CD14-positive monocyte (primary cell): ENCODE measurements around the gene PARP8. TPM values are rescaled to one million over a fixed set of nuclear protein-coding genes. Genes with fewer than 3 reads are reported as not detected.
A peak's percentile ranks its signal among the peaks of the same experiment; 100 is the strongest.

Source experiments
- DNase-seq, 3 donors: peaks; one replicate each; pipeline ENCODE4 v3.0.0-alpha.2; 2011 to 2022
- H2AFZ ChIP-seq: 2 replicates; pipeline ENCODE4 v1.6.0; 2012; ENCODE audit warnings: mild to moderate bottlenecking, low read depth, low read length, inconsistent platforms; ENCODE audit not compliant: insufficient read depth, poor library complexity, severe bottlenecking
- H3K27ac ChIP-seq, 2 donors: 1 replicate in 1 of 2; 2 replicates in 1 of 2; pipeline ENCODE4 v1.5.1; 2012 to 2013; ENCODE audit warnings: low read length in 2 of 2, control low read depth in 1 of 2, inconsistent platforms in 1 of 2, low read depth in 1 of 2, mild to moderate bottlenecking in 1 of 2
- H3K27me3 ChIP-seq, 2 donors: one replicate each; pipeline versions ENCODE4 v1.6.0 to v1.6.1; 2011 to 2013; ENCODE audit warnings: low read length in 2 of 2; ENCODE audit not compliant: control insufficient read depth in 2 of 2, insufficient read depth in 2 of 2
- H3K36me3 ChIP-seq, 2 donors: replicated peaks in 1 of 2; 1 replicate in 1 of 2; 2 replicates in 1 of 2; pipeline versions ENCODE4 v1.5.1 to v1.6.1; 2012 to 2013; ENCODE audit warnings: low read length in 2 of 2, control low read depth in 1 of 2, inconsistent platforms in 1 of 2, mild to moderate bottlenecking in 1 of 2; ENCODE audit not compliant: insufficient read depth in 2 of 2, control insufficient read depth in 1 of 2
- H3K4me1 ChIP-seq, 2 donors: 1 replicate in 1 of 2; 2 replicates in 1 of 2; pipeline versions ENCODE4 v1.5.1 to v1.6.1; 2012 to 2013; ENCODE audit warnings: low read length in 2 of 2, control low read depth in 1 of 2, inconsistent platforms in 1 of 2, mild to moderate bottlenecking in 1 of 2, moderate library complexity in 1 of 2; ENCODE audit not compliant: insufficient read depth in 2 of 2, control insufficient read depth in 1 of 2
- H3K4me2 ChIP-seq: replicated peaks from 2 replicates; pipeline ENCODE3; 2012; ENCODE audit warnings: low read length, moderate library complexity, mild to moderate bottlenecking; ENCODE audit not compliant: poor library complexity, severe bottlenecking; ENCODE audit errors: extremely low read depth
- H3K4me3 ChIP-seq, 3 experiments: fragments of 200-600 bp in 1 of 3; sonication (generic) in 1 of 3; replicated peaks in 1 of 3; 1 replicate in 2 of 3; 2 replicates in 1 of 3; pipeline ENCODE4 v1.5.1; 2011 to 2013; ENCODE audit warnings: low read length in 3 of 3, mild to moderate bottlenecking in 3 of 3, control low read depth in 2 of 3, low read depth in 2 of 3, inconsistent platforms in 1 of 3, moderate library complexity in 1 of 3
- H3K79me2 ChIP-seq: 2 replicates; pipeline ENCODE4 v1.6.0; 2012; ENCODE audit warnings: mild to moderate bottlenecking, control low read depth, inconsistent platforms, low read length, moderate library complexity; ENCODE audit not compliant: insufficient read depth
- H3K9ac ChIP-seq: 2 replicates; pipeline ENCODE4 v1.6.0; 2017; ENCODE audit warnings: low read length, mild to moderate bottlenecking; ENCODE audit not compliant: insufficient read depth, poor library complexity, severe bottlenecking
- H3K9me3 ChIP-seq, 2 donors: replicated peaks in 1 of 2; 1 replicate in 1 of 2; 2 replicates in 1 of 2; pipeline versions ENCODE4 v1.5.1 to v1.6.1; 2012 to 2013; ENCODE audit warnings: low read length in 2 of 2, control low read depth in 1 of 2; ENCODE audit not compliant: control insufficient read depth in 1 of 2, insufficient read depth in 1 of 2
- H4K20me1 ChIP-seq: 2 replicates; pipeline ENCODE4 v1.6.0; 2012; ENCODE audit warnings: mild to moderate bottlenecking, low read length, control low read depth, moderate library complexity; ENCODE audit not compliant: insufficient read depth
- H3K27ac Mint-ChIP-seq, 7 donors: one replicate each; pipeline ENCODE4 v1.8.0; 2020; ENCODE audit warnings: mild to moderate bottlenecking in 7 of 7, mixed read lengths in 7 of 7, moderate library complexity in 6 of 7, inconsistent platforms in 2 of 7
- H3K27me3 Mint-ChIP-seq, 3 donors: one replicate each; pipeline ENCODE4 v1.8.0; 2021 to 2022; ENCODE audit warnings: low read depth in 3 of 3, mild to moderate bottlenecking in 3 of 3, mixed read lengths in 3 of 3, moderate library complexity in 3 of 3, inconsistent platforms in 1 of 3
- H3K36me3 Mint-ChIP-seq, 2 donors: one replicate each; pipeline ENCODE4 v1.8.0; 2020; ENCODE audit warnings: mixed read lengths in 2 of 2, inconsistent platforms in 1 of 2, mild to moderate bottlenecking in 1 of 2
- H3K4me1 Mint-ChIP-seq: one replicate; pipeline ENCODE4 v1.8.0; 2020; ENCODE audit warnings: mild to moderate bottlenecking, mixed read lengths
- H3K4me3 Mint-ChIP-seq, 2 donors: one replicate each; pipeline ENCODE4 v1.8.0; 2020; ENCODE audit warnings: mild to moderate bottlenecking in 2 of 2, mixed read lengths in 2 of 2, moderate library complexity in 1 of 2
- H3K9me3 Mint-ChIP-seq, 7 donors: one replicate each; pipeline ENCODE4 v1.8.0; 2020 to 2022; ENCODE audit warnings: mixed read lengths in 7 of 7, mild to moderate bottlenecking in 6 of 7, moderate library complexity in 6 of 7, inconsistent platforms in 2 of 7
- WGBS: methylation state at CpG from one replicate; pipeline ENCODE4 v1.1.5; 2013; ENCODE audit warnings: missing lambda C conversion rate; ENCODE audit not compliant: insufficient coverage; 5-methylcytosine and 5-hydroxymethylcytosine counted together
- intact Hi-C, 2 donors: fragments of 100-400 bp; cut with micrococcal nuclease; formaldehyde crosslinking; loops; one replicate each; pipeline versions ENCODE4 v1.15.0 to v1.15.1; 2023
- polyA plus RNA-seq, 3 donors: library from polyadenylated mRNA; depleted of rRNA in 1 of 3; unstranded in 2 of 3; stranded (reverse) in 1 of 3; fragments of 300-500 nt in 2 of 3; fragments of >200 nt in 1 of 3; fragmentation: Illumina TruSeq in 2 of 3; gene quantifications; 1 replicate in 2 of 3; 2 replicates in 1 of 3; pipeline ENCODE4 v1.2.3, GENCODE V29; 2012 to 2021
- TF ChIP-seq, protein P1 (sequence below): fragments of 200-600 bp; IDR thresholded peaks from one replicate; pipeline ENCODE4 v1.8.0; 2022; ENCODE audit warnings: antibody characterized with exemption, mild to moderate bottlenecking

PARP8 gene
- polyA plus RNA-seq, 3 donors, result 27.5 to 170 (median 40.6) TPM

- Histone ChIP-seq H3K4me1 (peaks cover 51 to 68% of the 10 kb centered on the region in 2 donors), H3K9ac (peak overlapping the region; percentile 96)
Observed at GRCh38 chr5:50667023-50667652, 701 bp downstream of the PARP8 start.

More at GRCh38 chr5:50667023-50667652, 701 bp downstream of the PARP8 start:
- Histone ChIP-seq H3K9me3 (no peaks in the 10 kb centered on the region), H3K27me3 (no peaks in the 10 kb centered on the region), H3K4me3 (peak overlapping the region; percentile 84 to 92 (median 88)), H3K79me2 (peaks cover 70% of the 10 kb centered on the region), H3K36me3 (no peaks in the 10 kb centered on the region), H3K27ac (peak overlapping the region; percentile 95 to 98), H3K4me2 (peak overlapping the region; percentile 73), H2AFZ (peak overlapping the region; percentile 77), H4K20me1 (peaks cover 15% of the 10 kb centered on the region)
- peak overlapping the region; percentile 93 to 98 for H3K4me3 Mint-ChIP-seq
- H3K9me3 Mint-ChIP-seq, result no peaks in the 10 kb centered on the region
- H3K27ac Mint-ChIP-seq, result peak overlapping the region; percentile 97 to 99 (median 98)
- H3K36me3 Mint-ChIP-seq, result peaks cover 4 to 6% of the 10 kb centered on the region in 2 donors
- peaks cover 66% of the 10 kb centered on the region for H3K4me1 Mint-ChIP-seq
- no peaks in the 10 kb centered on the region for H3K27me3 Mint-ChIP-seq
- TF ChIP-seq, protein P1, sequence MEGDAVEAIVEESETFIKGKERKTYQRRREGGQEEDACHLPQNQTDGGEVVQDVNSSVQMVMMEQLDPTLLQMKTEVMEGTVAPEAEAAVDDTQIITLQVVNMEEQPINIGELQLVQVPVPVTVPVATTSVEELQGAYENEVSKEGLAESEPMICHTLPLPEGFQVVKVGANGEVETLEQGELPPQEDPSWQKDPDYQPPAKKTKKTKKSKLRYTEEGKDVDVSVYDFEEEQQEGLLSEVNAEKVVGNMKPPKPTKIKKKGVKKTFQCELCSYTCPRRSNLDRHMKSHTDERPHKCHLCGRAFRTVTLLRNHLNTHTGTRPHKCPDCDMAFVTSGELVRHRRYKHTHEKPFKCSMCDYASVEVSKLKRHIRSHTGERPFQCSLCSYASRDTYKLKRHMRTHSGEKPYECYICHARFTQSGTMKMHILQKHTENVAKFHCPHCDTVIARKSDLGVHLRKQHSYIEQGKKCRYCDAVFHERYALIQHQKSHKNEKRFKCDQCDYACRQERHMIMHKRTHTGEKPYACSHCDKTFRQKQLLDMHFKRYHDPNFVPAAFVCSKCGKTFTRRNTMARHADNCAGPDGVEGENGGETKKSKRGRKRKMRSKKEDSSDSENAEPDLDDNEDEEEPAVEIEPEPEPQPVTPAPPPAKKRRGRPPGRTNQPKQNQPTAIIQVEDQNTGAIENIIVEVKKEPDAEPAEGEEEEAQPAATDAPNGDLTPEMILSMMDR, result no peak
- WGBS, result 0% methylated on average over 38 of the region's 46 CpGs
- peak; percentile 63 to 74 (median 64) for DNase-seq
- intact Hi-C loops, result loop anchor here (5.0 to 10.0 kb wide), 3 partner anchors 55 to 222 kb away; partner anchors contain the start of gene EMB (in 1 of the 2)
